Middle frontal gyrus (tissue), 1 donor: ENCODE results near the gene CPT1A.

Experiments
- DNase-seq: peaks from one replicate; pipeline ENCODE4 v3.0.0-alpha.2; 2015; ENCODE audit warnings: low spot score; ENCODE audit errors: extremely low spot score

CPT1A gene

GRCh38 chr11:68831124-68831523 lies 10.6 kb downstream of the CPT1A start:
- no peak for DNase-seq

- no peak for DNase-seq
Measured at GRCh38 chr11:68829581-68829980, 12.1 kb downstream of the CPT1A start.

GRCh38 chr11:68828957-68829356 lies 12.8 kb downstream of the CPT1A start:
- no peak for DNase-seq

GRCh38 chr11:68828155-68828931 lies 13.4 kb downstream of the CPT1A start:
- DNase-seq: no peak

- DNase-seq: no peak
Measured at GRCh38 chr11:68827733-68828132, 14.0 kb downstream of the CPT1A start.

DNA sequence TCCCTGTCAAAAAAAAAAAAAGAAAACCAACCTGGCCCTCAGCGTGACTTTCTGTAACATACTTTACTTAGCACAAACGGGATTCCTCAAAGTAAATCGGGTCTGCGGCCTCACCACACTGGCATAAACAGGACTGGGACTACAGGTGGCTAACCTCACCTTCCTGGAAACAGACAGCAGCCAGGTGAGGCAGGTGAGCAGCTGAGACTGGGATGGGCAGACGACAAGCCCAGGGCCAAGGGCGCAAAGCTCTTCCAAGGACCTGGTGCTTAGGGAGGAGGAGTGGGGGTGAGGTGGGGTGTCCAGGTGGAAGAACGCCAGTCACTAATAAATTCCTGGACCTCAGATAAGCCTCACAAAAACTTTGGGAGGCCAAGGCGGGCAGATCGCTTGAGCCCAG lies 15.0 kb downstream of the CPT1A start:
- no peak for DNase-seq

DNA sequence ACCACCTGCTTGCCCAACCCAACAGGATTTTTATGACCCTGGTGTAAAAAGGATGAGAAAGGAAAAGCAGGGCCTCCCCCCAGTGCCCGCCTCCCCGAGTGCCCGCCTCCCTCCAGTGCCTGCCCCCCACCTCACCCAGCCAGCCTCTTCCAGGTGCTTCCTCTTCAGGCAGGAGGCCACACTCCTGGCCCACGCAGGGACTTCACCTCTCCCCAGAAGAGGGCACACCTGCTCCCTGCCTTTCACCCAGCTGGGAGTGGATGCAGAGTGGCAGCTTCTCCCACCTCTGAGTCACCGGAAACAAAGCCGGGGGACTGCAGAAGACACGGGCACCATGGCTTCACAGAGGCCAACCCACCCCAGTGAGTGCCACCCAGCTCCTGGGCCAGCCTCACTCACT lies 16.1 kb downstream of the CPT1A start:
- DNase-seq: no peak

DNA sequence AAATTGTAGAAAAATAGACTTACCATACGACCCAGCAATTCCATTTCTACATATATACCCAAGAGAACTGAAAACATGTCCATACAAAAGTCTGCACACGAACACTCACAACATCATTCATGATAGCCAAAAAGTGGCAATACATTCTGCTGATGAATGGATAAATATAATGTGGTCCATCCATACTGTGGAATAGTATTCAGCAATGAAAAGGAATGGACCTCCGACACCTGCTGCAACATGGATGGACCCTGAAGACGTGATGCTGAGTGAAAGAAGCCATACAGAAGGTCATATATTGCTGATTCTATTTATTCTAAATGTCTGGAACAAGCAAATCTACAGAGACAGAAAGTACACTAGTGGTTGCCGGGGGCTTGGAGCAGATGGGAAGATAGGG lies 19.2 kb downstream of the CPT1A start:
- DNase-seq: no peak

DNA sequence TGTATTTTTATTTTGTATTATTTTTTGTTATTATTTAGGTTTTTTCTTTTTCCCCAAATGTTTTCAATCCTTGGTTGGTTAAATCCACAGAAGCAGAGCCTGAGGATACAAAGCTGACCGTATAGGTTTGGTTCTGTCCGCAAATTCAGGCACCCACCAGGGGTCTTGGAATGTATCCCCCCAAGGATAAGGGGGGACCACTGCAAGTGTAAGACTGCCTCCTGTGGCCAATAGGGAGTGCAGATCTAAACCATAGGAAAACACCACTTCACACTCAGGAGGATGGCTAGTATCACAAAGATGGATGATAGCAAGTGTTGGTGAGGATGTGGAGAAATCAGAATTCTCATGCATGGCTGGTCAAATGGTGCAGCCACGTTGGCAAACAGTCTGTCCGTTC lies 20.0 kb downstream of the CPT1A start:
- DNase-seq: no peak

DNA sequence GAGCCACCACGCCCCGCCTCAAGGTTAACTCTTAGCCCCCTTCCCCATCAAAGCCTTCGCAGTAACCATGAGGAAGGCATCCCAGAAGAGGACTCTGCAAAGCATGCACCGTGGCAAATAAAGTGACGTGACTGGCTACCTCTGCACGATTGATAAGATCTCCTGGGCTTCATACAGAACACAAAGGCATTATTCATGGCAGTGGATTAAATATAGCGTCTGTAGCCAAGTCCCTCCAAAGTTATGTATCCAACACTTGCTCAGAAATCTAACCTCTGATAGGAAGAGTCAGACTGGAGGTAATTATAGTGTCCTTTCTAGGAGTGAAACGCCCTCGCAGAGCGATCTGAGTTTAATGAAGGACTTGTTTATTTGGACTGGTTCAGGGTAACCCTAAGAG lies 22.4 kb downstream of the CPT1A start:
- no peak for DNase-seq

- no peak for DNase-seq
Measured at GRCh38 chr11:68818181-68818580, 23.5 kb downstream of the CPT1A start.

DNA sequence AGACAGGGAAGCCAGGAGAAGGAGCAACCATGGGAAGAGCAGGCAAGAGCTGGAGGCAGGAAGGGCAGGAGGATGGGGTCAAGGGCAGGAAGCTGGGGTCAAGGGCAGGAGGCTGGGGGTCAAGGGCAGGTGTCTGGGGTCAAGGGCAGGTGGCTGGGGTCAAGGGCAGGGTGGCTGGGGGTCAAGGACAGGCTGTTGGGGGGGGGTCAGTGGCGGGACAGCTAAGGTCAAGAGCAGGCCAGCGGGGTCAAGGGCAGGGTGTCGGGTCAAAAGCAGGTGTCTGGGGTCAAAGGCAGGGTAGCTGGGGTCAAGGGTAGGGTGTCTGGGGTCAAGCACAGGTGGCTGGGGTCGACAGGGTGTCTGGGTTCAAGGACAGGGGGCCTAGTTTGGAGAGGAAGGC lies 24.2 kb downstream of the CPT1A start:
- DNase-seq: no peak

GRCh38 chr11:68816917-68817419 lies 24.7 kb downstream of the CPT1A start:
- no peak for DNase-seq

DNA sequence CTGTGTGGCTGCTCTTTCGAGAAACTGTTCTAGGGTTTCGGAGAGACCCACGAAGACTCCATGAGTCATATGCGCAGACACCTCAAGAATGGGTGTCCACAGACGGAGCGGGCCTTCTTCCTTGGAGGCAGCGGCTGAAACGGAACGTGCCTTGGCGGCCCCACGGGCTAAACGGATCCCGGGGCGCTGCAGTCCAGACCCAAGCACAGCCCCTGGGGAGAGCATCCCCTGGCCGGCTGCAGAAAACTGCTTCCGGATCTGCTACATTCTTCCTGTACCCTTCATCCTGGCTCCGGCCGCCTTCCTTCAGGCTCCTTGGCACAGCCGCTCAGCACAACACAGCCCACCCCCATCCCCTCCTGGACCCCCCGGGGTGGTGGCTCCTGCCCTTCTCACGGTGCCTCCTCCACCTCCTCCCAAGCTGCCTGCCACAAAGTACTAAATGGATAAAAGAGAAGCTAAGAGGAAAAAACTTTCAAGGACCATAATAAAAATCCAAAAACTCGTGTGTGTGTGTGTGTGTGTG lies 25.4 kb downstream of the CPT1A start:
- DNase-seq: no peak

DNA sequence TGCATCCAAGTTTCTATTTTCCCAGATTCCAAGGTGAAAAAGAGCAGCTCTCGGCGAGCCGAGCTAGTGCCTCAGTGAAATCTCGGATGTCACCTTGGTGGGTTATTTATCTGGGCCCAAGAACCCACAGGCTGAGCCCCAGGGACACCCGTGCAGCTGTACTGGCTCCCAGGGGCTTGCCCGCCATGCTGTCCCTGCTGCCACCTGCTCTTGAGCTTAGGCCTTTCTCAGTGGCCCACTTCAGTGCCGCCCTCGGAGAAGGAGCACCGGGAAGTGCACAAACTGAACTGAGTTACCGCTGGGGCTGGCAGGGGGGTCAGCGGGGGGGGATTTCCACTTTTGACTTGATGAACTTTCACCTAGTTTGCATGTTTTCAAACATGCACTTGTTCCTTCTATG lies 27.9 kb downstream of the CPT1A start:
- no peak for DNase-seq

GRCh38 chr11:68812526-68812925 lies 29.2 kb downstream of the CPT1A start:
- no peak for DNase-seq

GRCh38 chr11:68810164-68810563 lies 31.6 kb downstream of the CPT1A start:
- no peak for DNase-seq

DNA sequence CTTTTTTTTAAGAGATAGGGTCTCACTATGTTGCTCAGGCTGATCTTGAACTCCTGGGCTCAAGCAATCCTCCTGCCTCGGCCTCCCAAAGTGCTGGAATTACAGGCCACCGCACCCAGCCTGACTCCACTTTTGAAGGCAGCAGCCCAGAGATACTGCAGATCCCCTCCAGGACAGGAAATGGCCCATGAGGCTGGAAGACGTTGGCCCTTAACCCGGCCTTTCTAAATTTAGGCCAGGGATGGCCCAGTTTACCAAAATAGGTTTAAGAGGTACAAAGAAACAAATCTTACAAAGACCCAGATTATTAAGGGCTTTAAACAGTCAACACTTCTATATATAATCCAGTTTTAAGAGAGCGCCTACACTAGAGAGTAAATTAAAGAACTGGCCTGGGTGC lies 32.2 kb downstream of the CPT1A start:
- no peak for DNase-seq

GRCh38 chr11:68808787-68809186 lies 32.9 kb downstream of the CPT1A start:
- DNase-seq: no peak

GRCh38 chr11:68806931-68807844 lies 34.5 kb downstream of the CPT1A start:
- DNase-seq: no peak

GRCh38 chr11:68804786-68805185 lies 36.9 kb downstream of the CPT1A start:
- no peak for DNase-seq

GRCh38 chr11:68803766-68804165 lies 38.0 kb downstream of the CPT1A start:
- DNase-seq: no peak
